Testis (tissue), 3 donors: ENCODE results near the gene PRPF40A. TPM values are rescaled to one million over a fixed set of nuclear protein-coding genes. Genes with fewer than 3 reads are reported as not detected.

ENCODE experiments used
- DNase-seq: peaks from one replicate; pipeline ENCODE4 v3.0.0-alpha.2; 2019
- H3K27ac ChIP-seq, 2 donors: fragments of 200-600 bp; sonication (generic); one replicate each; pipeline ENCODE4 v1.5.1; 2019
- H3K27me3 ChIP-seq: fragments of 200-600 bp; sonication (generic); one replicate; pipeline ENCODE4 v1.5.1; 2019
- H3K36me3 ChIP-seq: fragments of 200-600 bp; sonication (generic); one replicate; pipeline ENCODE4 v1.5.1; 2017; ENCODE audit warnings: low read depth; ENCODE audit errors: missing control alignments
- H3K4me1 ChIP-seq: fragments of 200-600 bp; sonication (generic); one replicate; pipeline ENCODE4 v1.5.1; 2019
- H3K4me3 ChIP-seq, 2 donors: fragments of 200-600 bp; sonication (generic); one replicate each; pipeline ENCODE4 v1.5.1; 2017 to 2019
- H3K9me3 ChIP-seq: fragments of 200-600 bp; sonication (generic); one replicate; pipeline ENCODE4 v1.5.1; 2017
- POLR2A ChIP-seq: fragments of 450-650 bp; IDR thresholded peaks from one replicate; pipeline ENCODE4 v1.6.1; 2017; ENCODE audit warnings: antibody characterized with exemption, mild to moderate bottlenecking, moderate library complexity
- WGBS, 2 donors: methylation state at CpG; one replicate each; pipeline ENCODE4 v1.1.5; 2018; 5-methylcytosine and 5-hydroxymethylcytosine counted together
- intact Hi-C: fragments of 100-400 bp; cut with DNase I; formaldehyde crosslinking; loops from one replicate; pipeline ENCODE4 v1.15.1; 2023; ENCODE audit warnings: low total_unique reads
- polyA plus RNA-seq: library from polyadenylated mRNA; stranded (reverse); fragments of 350-450 nt; fragmentation: Illumina TruSeq; extraction: RNeasy Lipid Tissue Mini Kit (QIAGEN cat#74804); gene quantifications from one replicate; pipeline ENCODE4 v1.2.3, GENCODE V29; 2014; ENCODE audit warnings: low read depth, low replicate concordance; ENCODE audit not compliant: insufficient read depth
- total RNA-seq, 2 donors: library from RNA; depleted of rRNA; stranded (reverse); fragments of >200 nt; gene quantifications; one replicate each; pipeline ENCODE4 v1.2.3, GENCODE V29; 2016
- TF ChIP-seq, protein P1 (sequence below), 3 experiments: fragments of 450-650 bp in 2 of 3; fragments of 200-600 bp in 1 of 3; sonication (generic) in 1 of 3; IDR thresholded peaks; one replicate each; pipeline ENCODE4 v1.5.1; 2016 to 2019; ENCODE audit warnings: antibody characterized with exemption in 3 of 3, mild to moderate bottlenecking in 2 of 3, moderate library complexity in 1 of 3

The PRPF40A gene
- total and polyA plus RNA-seq, 3 donors from 2014 or later = 33.1 to 116 (median 107) TPM

DNA sequence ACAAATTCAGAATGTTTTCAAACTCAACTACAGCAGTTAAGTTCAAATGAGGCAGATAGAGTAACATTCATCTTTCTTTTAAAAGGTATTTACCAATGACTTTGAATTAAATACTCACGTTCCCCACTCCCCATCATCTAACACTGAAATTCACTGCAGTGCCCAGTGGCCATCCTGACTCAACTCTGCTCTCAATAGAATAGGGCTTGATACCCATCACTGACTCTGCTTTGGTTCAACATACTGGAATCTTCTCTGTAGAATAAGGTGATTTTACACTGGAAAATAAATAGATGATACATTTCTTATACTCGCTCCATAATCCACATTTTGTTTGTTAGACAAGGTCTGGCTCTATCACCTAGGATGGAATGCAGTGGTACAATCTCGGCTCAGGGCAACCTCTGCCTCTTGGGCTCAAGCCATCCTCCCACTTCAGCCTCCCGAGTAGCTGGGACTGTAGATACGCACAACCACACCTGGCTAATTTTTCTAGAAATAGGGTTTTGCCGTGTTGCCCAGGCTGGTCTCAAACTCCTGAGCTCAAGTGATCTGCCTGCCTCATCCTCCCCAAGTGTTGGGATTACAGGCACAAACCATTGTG, 66.4 kb downstream of the PRPF40A start:
- Histone ChIP-seq H3K36me3 (no peaks in the 10 kb centered on the region), H3K4me3 (no peak overlapping the region), H3K27me3 (no peaks in the 10 kb centered on the region), H3K9me3 (no peaks in the 10 kb centered on the region), H3K27ac (no peak overlapping the region), H3K4me1 (peaks cover 7% of the 10 kb centered on the region)
- DNase-seq = no peak
- TF ChIP-seq, protein P1, sequence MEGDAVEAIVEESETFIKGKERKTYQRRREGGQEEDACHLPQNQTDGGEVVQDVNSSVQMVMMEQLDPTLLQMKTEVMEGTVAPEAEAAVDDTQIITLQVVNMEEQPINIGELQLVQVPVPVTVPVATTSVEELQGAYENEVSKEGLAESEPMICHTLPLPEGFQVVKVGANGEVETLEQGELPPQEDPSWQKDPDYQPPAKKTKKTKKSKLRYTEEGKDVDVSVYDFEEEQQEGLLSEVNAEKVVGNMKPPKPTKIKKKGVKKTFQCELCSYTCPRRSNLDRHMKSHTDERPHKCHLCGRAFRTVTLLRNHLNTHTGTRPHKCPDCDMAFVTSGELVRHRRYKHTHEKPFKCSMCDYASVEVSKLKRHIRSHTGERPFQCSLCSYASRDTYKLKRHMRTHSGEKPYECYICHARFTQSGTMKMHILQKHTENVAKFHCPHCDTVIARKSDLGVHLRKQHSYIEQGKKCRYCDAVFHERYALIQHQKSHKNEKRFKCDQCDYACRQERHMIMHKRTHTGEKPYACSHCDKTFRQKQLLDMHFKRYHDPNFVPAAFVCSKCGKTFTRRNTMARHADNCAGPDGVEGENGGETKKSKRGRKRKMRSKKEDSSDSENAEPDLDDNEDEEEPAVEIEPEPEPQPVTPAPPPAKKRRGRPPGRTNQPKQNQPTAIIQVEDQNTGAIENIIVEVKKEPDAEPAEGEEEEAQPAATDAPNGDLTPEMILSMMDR (IDR thresholded peaks at IDR 0.05) = no peak
- no peak for TF ChIP-seq POLR2A
- 80 to 85% methylated on average over 6 of the region's 6 CpGs for WGBS, 2 donors
- intact Hi-C loops = no loop called here

- WGBS, 2 donors = 73 to 84% methylated on average over 1 of the region's 1 CpG
- intact Hi-C loops = no loop called here
- no peak for DNase-seq
- H3K4me1 ChIP-seq = peaks cover 7% of the 10 kb centered on the region
- no peaks in the 10 kb centered on the region for H3K36me3 ChIP-seq
- H3K27ac ChIP-seq = no peak overlapping the region
- no peaks in the 10 kb centered on the region for H3K27me3 ChIP-seq
- no peaks in the 10 kb centered on the region for H3K9me3 ChIP-seq
- H3K4me3 ChIP-seq = no peak overlapping the region
- TF ChIP-seq, protein P1 (IDR thresholded peaks at IDR 0.05) = no peak
- no peak for TF ChIP-seq POLR2A
Observed at GRCh38 chr2:152649997-152650396, 67.3 kb downstream of the PRPF40A start.

GRCh38 chr2:152648336-152648735, 68.9 kb downstream of the PRPF40A start:
- no peak for DNase-seq
- intact Hi-C loops = no loop called here
- TF ChIP-seq POLR2A = no peak
- TF ChIP-seq, protein P1 (IDR thresholded peaks at IDR 0.05) = peak in 2 of 3 experiments; percentile 14 to 24
- Histone ChIP-seq H3K27me3 (no peaks in the 10 kb centered on the region), H3K4me1 (peaks cover 7% of the 10 kb centered on the region), H3K27ac (no peak overlapping the region), H3K4me3 (no peak overlapping the region), H3K9me3 (no peaks in the 10 kb centered on the region), H3K36me3 (no peaks in the 10 kb centered on the region)
- WGBS, 2 donors = 20 to 21% methylated on average over 2 of the region's 2 CpGs

DNA sequence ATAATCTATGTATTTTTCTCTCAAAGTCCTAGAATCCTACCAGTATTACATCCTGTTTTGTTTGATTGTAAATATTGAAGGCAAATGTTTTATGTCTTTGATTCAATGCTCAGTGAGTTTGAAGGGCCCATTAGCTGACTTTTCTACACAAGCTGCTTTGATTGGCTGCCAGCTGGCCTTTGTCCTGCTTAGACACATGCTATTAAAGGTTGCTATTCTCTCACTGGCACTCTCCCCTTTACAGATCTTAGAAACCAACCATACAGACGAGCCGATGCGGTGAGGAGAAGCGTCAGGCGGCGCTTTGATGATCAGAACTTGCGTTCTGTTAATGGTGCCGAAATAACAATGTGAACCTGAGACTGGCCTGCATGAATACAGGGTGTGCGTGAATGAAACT, 69.7 kb downstream of the PRPF40A start:
- Histone ChIP-seq H3K9me3 (no peaks in the 10 kb centered on the region), H3K4me1 (peaks cover 7% of the 10 kb centered on the region), H3K27ac (peak overlapping the region in 1 of 2 donors; percentile 13), H3K36me3 (no peaks in the 10 kb centered on the region), H3K4me3 (no peak overlapping the region), H3K27me3 (no peaks in the 10 kb centered on the region)
- DNase-seq = peak; percentile 63
- intact Hi-C loops = no loop called here
- TF ChIP-seq, protein P1 (IDR thresholded peaks at IDR 0.05) = no peak
- no peak for TF ChIP-seq POLR2A
- 37 to 54% methylated on average over 9 of the region's 9 CpGs for WGBS, 2 donors

GRCh38 chr2:152646775-152647174, 70.5 kb downstream of the PRPF40A start:
- Histone ChIP-seq H3K9me3 (no peaks in the 10 kb centered on the region), H3K4me3 (no peak overlapping the region), H3K4me1 (peaks cover 7% of the 10 kb centered on the region), H3K27me3 (no peaks in the 10 kb centered on the region), H3K36me3 (no peaks in the 10 kb centered on the region), H3K27ac (no peak overlapping the region)
- WGBS, 2 donors = 81 to 86% methylated on average over 3 of the region's 3 CpGs
- no peak for DNase-seq
- intact Hi-C loops = no loop called here
- TF ChIP-seq POLR2A = no peak
- TF ChIP-seq, protein P1 (IDR thresholded peaks at IDR 0.05) = no peak
